ENCODE results near the gene SLC6A6.

SLC6A6 gene

GRCh38 chr3:14372587-14372986 lies 29.8 kb upstream of the SLC6A6 start:
- no peak for DNase-seq

GRCh38 chr3:14373753-14374376 lies 28.5 kb upstream of the SLC6A6 start:
- no peak for DNase-seq

GRCh38 chr3:14374444-14374883 lies 27.9 kb upstream of the SLC6A6 start:
- peak; percentile 34 for DNase-seq

GRCh38 chr3:14375192-14375591 lies 27.2 kb upstream of the SLC6A6 start:
- DNase-seq, result no peak

- no peak for DNase-seq
These were observed 25.9 kb upstream of the SLC6A6 start for GRCh38 chr3:14376348-14377043.

- DNase-seq, result no peak
These were observed 25.2 kb upstream of the SLC6A6 start for GRCh38 chr3:14377044-14377837.

GRCh38 chr3:14377838-14378169 lies 24.6 kb upstream of the SLC6A6 start:
- no peak for DNase-seq

GRCh38 chr3:14378415-14378814 lies 24.0 kb upstream of the SLC6A6 start:
- no peak for DNase-seq

GRCh38 chr3:14379843-14380242 lies 22.6 kb upstream of the SLC6A6 start:
- DNase-seq, result no peak

- no peak for DNase-seq
These were observed 16.2 kb upstream of the SLC6A6 start for GRCh38 chr3:14386254-14386653.

- no peak for DNase-seq
These were observed 14.2 kb upstream of the SLC6A6 start for GRCh38 chr3:14388201-14388600.

GRCh38 chr3:14389166-14389606 lies 13.2 kb upstream of the SLC6A6 start:
- DNase-seq, result peak; percentile 41

GRCh38 chr3:14389716-14390115 lies 12.7 kb upstream of the SLC6A6 start:
- DNase-seq, result no peak

GRCh38 chr3:14391033-14391432 lies 11.4 kb upstream of the SLC6A6 start:
- DNase-seq, result peak; percentile 94

- DNase-seq, result no peak
These were observed 10.2 kb upstream of the SLC6A6 start for GRCh38 chr3:14392231-14392630.

GRCh38 chr3:14392803-14393319 lies 9.5 kb upstream of the SLC6A6 start:
- DNase-seq, result no peak

GRCh38 chr3:14393440-14394106 lies 8.8 kb upstream of the SLC6A6 start:
- DNase-seq, result peak; percentile 94

- no peak for DNase-seq
These were observed 6.2 kb upstream of the SLC6A6 start for GRCh38 chr3:14396031-14396692.

GRCh38 chr3:14397046-14397445 lies 5.4 kb upstream of the SLC6A6 start:
- no peak for DNase-seq

- no peak for DNase-seq
These were observed 4.9 kb upstream of the SLC6A6 start for GRCh38 chr3:14397531-14397930.

GRCh38 chr3:14397940-14398796 lies 4.2 kb upstream of the SLC6A6 start:
- DNase-seq, result no peak

GRCh38 chr3:14398797-14399106 lies 3.7 kb upstream of the SLC6A6 start:
- DNase-seq, result no peak

Measured in fibroblast of skin of scalp (primary cell).